ENCODE measurements around the gene NTSR1.

NTSR1 gene

GRCh38 chr20:62755817-62756724, 47.4 kb downstream of the NTSR1 start:
- Histone ChIP-seq H3K27ac (no peak overlapping the region), H3K9ac (no peak overlapping the region), H4K20me1 (ENCODE audit: insufficient read depth) (no peaks in the 10 kb centered on the region), H3K36me3 (ENCODE audit: insufficient read depth) (no peaks in the 10 kb centered on the region), H3K4me3 (IDR thresholded peaks at IDR 0.05; ENCODE audit: insufficient read depth, low read depth, low read length) (no peak overlapping the region), H3K4me2 (no peak overlapping the region), H3K79me2 (ENCODE audit: insufficient read depth, low read depth) (no peaks in the 10 kb centered on the region), H3K4me1 (ENCODE audit: low read depth, poor library complexity, severe bottlenecking) (no peaks in the 10 kb centered on the region), H3K27me3 (ENCODE audit: insufficient read depth, low read depth) (peaks cover 86% of the 10 kb centered on the region), H2AFZ (ENCODE audit: low read depth) (no peak overlapping the region)
- no peak for TF ChIP-seq CTCF (conservative IDR thresholded peaks at IDR 0.05; ENCODE audit: low read depth, low read length)

- H4K20me1 ChIP-seq (ENCODE audit: insufficient read depth) = no peaks in the 10 kb centered on the region
- H3K27ac ChIP-seq = no peak overlapping the region
- no peaks in the 10 kb centered on the region for H3K4me1 ChIP-seq (ENCODE audit: low read depth, poor library complexity, severe bottlenecking)
- no peak overlapping the region for H2AFZ ChIP-seq (ENCODE audit: low read depth)
- H3K4me2 ChIP-seq = no peak overlapping the region
- no peak overlapping the region for H3K9ac ChIP-seq
- no peaks in the 10 kb centered on the region for H3K36me3 ChIP-seq (ENCODE audit: insufficient read depth)
- no peak overlapping the region for H3K4me3 ChIP-seq (IDR thresholded peaks at IDR 0.05; ENCODE audit: insufficient read depth, low read depth, low read length)
- H3K27me3 ChIP-seq (ENCODE audit: insufficient read depth, low read depth) = peaks cover 85% of the 10 kb centered on the region
- no peaks in the 10 kb centered on the region for H3K79me2 ChIP-seq (ENCODE audit: insufficient read depth, low read depth)
- TF ChIP-seq CTCF (conservative IDR thresholded peaks at IDR 0.05; ENCODE audit: low read depth, low read length) = no peak
Observed at GRCh38 chr20:62758226-62758912, 49.7 kb downstream of the NTSR1 start.

GRCh38 chr20:62759981-62760431, 51.4 kb downstream of the NTSR1 start:
- no peak overlapping the region for H3K4me2 ChIP-seq
- H2AFZ ChIP-seq (ENCODE audit: low read depth) = no peak overlapping the region
- H3K79me2 ChIP-seq (ENCODE audit: insufficient read depth, low read depth) = no peaks in the 10 kb centered on the region
- no peaks in the 10 kb centered on the region for H4K20me1 ChIP-seq (ENCODE audit: insufficient read depth)
- no peaks in the 10 kb centered on the region for H3K4me1 ChIP-seq (ENCODE audit: low read depth, poor library complexity, severe bottlenecking)
- no peaks in the 10 kb centered on the region for H3K36me3 ChIP-seq (ENCODE audit: insufficient read depth)
- H3K4me3 ChIP-seq (IDR thresholded peaks at IDR 0.05; ENCODE audit: insufficient read depth, low read depth, low read length) = no peak overlapping the region
- TF ChIP-seq CTCF (conservative IDR thresholded peaks at IDR 0.05; ENCODE audit: low read depth, low read length) = no peak
- no peak overlapping the region for H3K27ac ChIP-seq
- peaks cover 86% of the 10 kb centered on the region for H3K27me3 ChIP-seq (ENCODE audit: insufficient read depth, low read depth)
- no peak overlapping the region for H3K9ac ChIP-seq

- Histone ChIP-seq H3K79me2 (ENCODE audit: insufficient read depth, low read depth) (no peaks in the 10 kb centered on the region), H3K27ac (no peak overlapping the region), H4K20me1 (ENCODE audit: insufficient read depth) (no peaks in the 10 kb centered on the region), H3K36me3 (ENCODE audit: insufficient read depth) (no peaks in the 10 kb centered on the region), H3K9ac (no peak overlapping the region), H3K4me3 (IDR thresholded peaks at IDR 0.05; ENCODE audit: insufficient read depth, low read depth, low read length) (no peak overlapping the region), H3K27me3 (ENCODE audit: insufficient read depth, low read depth) (peaks cover 90% of the 10 kb centered on the region), H3K4me2 (no peak overlapping the region), H2AFZ (ENCODE audit: low read depth) (no peak overlapping the region), H3K4me1 (ENCODE audit: low read depth, poor library complexity, severe bottlenecking) (no peaks in the 10 kb centered on the region)
- TF ChIP-seq CTCF (conservative IDR thresholded peaks at IDR 0.05; ENCODE audit: low read depth, low read length) = no peak
Observed at GRCh38 chr20:62760471-62760855, 51.8 kb downstream of the NTSR1 start.
